Mesenchymal stem cell (in vitro differentiated cells and primary cell): ENCODE results near the gene MEGF11.

Experiments used
- DNase-seq: peaks from one replicate; pipeline ENCODE4 v3.0.0-alpha.2; 2013
- H2AFZ ChIP-seq: one replicate; pipeline ENCODE4 v1.6.1; 2013; ENCODE audit warnings: low read depth, mild to moderate bottlenecking, control low read depth, inconsistent platforms, low read length, moderate library complexity
- H2AK5ac ChIP-seq: 2 replicates; pipeline ENCODE4 v1.6.1; 2013; ENCODE audit warnings: low read length, moderate library complexity, mild to moderate bottlenecking, inconsistent platforms; ENCODE audit not compliant: severe bottlenecking
- H2BK120ac ChIP-seq: one replicate; pipeline ENCODE4 v1.6.1; 2013; ENCODE audit warnings: low read depth, mild to moderate bottlenecking, inconsistent platforms, low read length, moderate library complexity
- H2BK12ac ChIP-seq, 2 experiments: one replicate each; pipeline ENCODE4 v1.6.1; 2013; ENCODE audit warnings: inconsistent platforms in 2 of 2, low read length in 2 of 2, mild to moderate bottlenecking in 2 of 2, moderate library complexity in 2 of 2, control low read depth in 1 of 2
- H2BK15ac ChIP-seq: one replicate; pipeline ENCODE4 v1.6.1; 2013; ENCODE audit warnings: mild to moderate bottlenecking, low read depth, inconsistent platforms; ENCODE audit not compliant: poor library complexity, severe bottlenecking
- H2BK5ac ChIP-seq: 2 replicates; pipeline ENCODE4 v1.6.1; 2013; ENCODE audit warnings: low read depth, mild to moderate bottlenecking, low read length, control low read depth, inconsistent platforms; ENCODE audit not compliant: poor library complexity, severe bottlenecking
- H3K14ac ChIP-seq, 2 experiments: one replicate each; pipeline ENCODE4 v1.6.1; 2013; ENCODE audit warnings: inconsistent platforms in 2 of 2, low read length in 2 of 2, control low read depth in 1 of 2, mild to moderate bottlenecking in 1 of 2, moderate library complexity in 1 of 2
- H3K18ac ChIP-seq, 2 experiments: one replicate each; pipeline ENCODE4 v1.6.1; 2013; ENCODE audit warnings: inconsistent platforms in 2 of 2, low read length in 2 of 2, control low read depth in 1 of 2, low read depth in 1 of 2, mild to moderate bottlenecking in 1 of 2
- H3K23ac ChIP-seq, 2 experiments: one replicate each; pipeline ENCODE4 v1.6.1; 2013; ENCODE audit warnings: inconsistent platforms in 2 of 2, low read length in 2 of 2, mild to moderate bottlenecking in 2 of 2, moderate library complexity in 2 of 2, control low read depth in 1 of 2
- H3K27ac ChIP-seq: 2 replicates; pipeline ENCODE4 v1.5.1; 2013; ENCODE audit warnings: mild to moderate bottlenecking, moderate library complexity, low read length, control low read depth, inconsistent platforms; ENCODE audit not compliant: poor library complexity, severe bottlenecking
- H3K27me3 ChIP-seq, 2 experiments: 2 replicates each; pipeline versions ENCODE4 v1.6.1 to v1.7.0; 2013; ENCODE audit warnings: low read length in 2 of 2, mild to moderate bottlenecking in 2 of 2, moderate library complexity in 2 of 2, control low read depth in 1 of 2, inconsistent platforms in 1 of 2; ENCODE audit not compliant: control insufficient read depth in 1 of 2, insufficient read depth in 1 of 2
- H3K36me3 ChIP-seq, 2 experiments: 2 replicates each; pipeline versions ENCODE4 v1.6.1 to v1.7.0; 2013; ENCODE audit warnings: low read length in 2 of 2, control low read depth in 1 of 2, inconsistent platforms in 1 of 2, low read depth in 1 of 2, mild to moderate bottlenecking in 1 of 2; ENCODE audit not compliant: insufficient read depth in 2 of 2, control insufficient read depth in 1 of 2
- H3K4ac ChIP-seq, 2 experiments: one replicate each; pipeline ENCODE4 v1.6.1; 2013; ENCODE audit warnings: inconsistent platforms in 2 of 2, low read length in 2 of 2, mild to moderate bottlenecking in 2 of 2, moderate library complexity in 2 of 2, control low read depth in 1 of 2, low read depth in 1 of 2
- H3K4me1 ChIP-seq: 2 replicates; pipeline ENCODE4 v1.6.1; 2013; ENCODE audit warnings: low read depth, low read length, control low read depth; ENCODE audit not compliant: control insufficient read depth, insufficient read depth
- H3K4me2 ChIP-seq: 2 replicates; pipeline ENCODE4 v1.6.1; 2013; ENCODE audit warnings: low read length, mild to moderate bottlenecking, inconsistent platforms; ENCODE audit not compliant: poor library complexity, severe bottlenecking
- H3K4me3 ChIP-seq, 2 experiments: 2 replicates each; pipeline versions ENCODE4 v1.5.1 to v1.7.0; 2013; ENCODE audit warnings: low read length in 2 of 2, mild to moderate bottlenecking in 2 of 2, control low read depth in 1 of 2, low read depth in 1 of 2; ENCODE audit not compliant: insufficient read depth in 1 of 2
- H3K79me1 ChIP-seq: replicated peaks from 2 replicates; pipeline ENCODE4 v1.6.1; 2013; ENCODE audit warnings: mild to moderate bottlenecking, control low read depth, low read length, inconsistent platforms; ENCODE audit not compliant: poor library complexity, severe bottlenecking
- H3K9ac ChIP-seq: 2 replicates; pipeline ENCODE4 v1.7.0; 2013; ENCODE audit warnings: mild to moderate bottlenecking, low read length, moderate library complexity
- H3K9me3 ChIP-seq: 2 replicates; pipeline ENCODE4 v1.7.0; 2013; ENCODE audit warnings: mild to moderate bottlenecking, low read length; ENCODE audit not compliant: control insufficient read depth
- H4K8ac ChIP-seq: one replicate; pipeline ENCODE4 v1.6.1; 2013; ENCODE audit warnings: inconsistent platforms, mild to moderate bottlenecking, low read length, moderate library complexity
- H4K91ac ChIP-seq: one replicate; pipeline ENCODE4 v1.6.1; 2013; ENCODE audit warnings: mild to moderate bottlenecking, low read length, inconsistent platforms
- WGBS: methylation state at CpG from one replicate; pipeline ENCODE4 v1.1.7; 2013; ENCODE audit warnings: mixed read lengths; 5-methylcytosine and 5-hydroxymethylcytosine counted together

Gene MEGF11

GRCh38 chr15:66189291-66189690 is 64.3 kb downstream of the MEGF11 start:
- 94% methylated on average over 6 of the region's 6 CpGs for WGBS

GRCh38 chr15:66188464-66188863 is 65.1 kb downstream of the MEGF11 start:
- H3K23ac ChIP-seq: no peak overlapping the region
- no peak overlapping the region for H2BK5ac ChIP-seq
- H2AK5ac ChIP-seq: no peak overlapping the region
- H4K8ac ChIP-seq: no peak overlapping the region
- no peaks in the 10 kb centered on the region for H3K9me3 ChIP-seq
- no peak for DNase-seq
- 89% methylated on average over 4 of the region's 4 CpGs for WGBS
- H3K9ac ChIP-seq: no peak overlapping the region
- no peaks in the 10 kb centered on the region for H3K36me3 ChIP-seq
- H2BK12ac ChIP-seq: no peak overlapping the region
- no peak overlapping the region for H3K14ac ChIP-seq
- H3K27ac ChIP-seq: no peak overlapping the region
- no peak overlapping the region for H2BK15ac ChIP-seq
- no peak overlapping the region for H3K4ac ChIP-seq
- H3K4me1 ChIP-seq: peaks cover 1% of the 10 kb centered on the region
- H2BK120ac ChIP-seq: no peak overlapping the region
- no peak overlapping the region for H2AFZ ChIP-seq
- peaks cover 48 to 74% of the 10 kb centered on the region in 2 experiments for H3K27me3 ChIP-seq
- H3K4me3 ChIP-seq: no peak overlapping the region
- H3K4me2 ChIP-seq: no peak overlapping the region
- H3K18ac ChIP-seq: no peak overlapping the region
- H4K91ac ChIP-seq: no peak overlapping the region
- H3K79me1 ChIP-seq: no peaks in the 10 kb centered on the region

More at GRCh38 chr15:66189291-66189690, 64.3 kb downstream of the MEGF11 start:
- Histone ChIP-seq H2AK5ac (no peak overlapping the region), H3K18ac (no peak overlapping the region), H3K4me2 (no peak overlapping the region), H2BK5ac (no peak overlapping the region), H3K23ac (no peak overlapping the region), H3K79me1 (no peaks in the 10 kb centered on the region), H4K8ac (no peak overlapping the region), H3K4me3 (no peak overlapping the region), H3K14ac (no peak overlapping the region), H4K91ac (no peak overlapping the region), H2BK12ac (no peak overlapping the region), H3K4me1 (peaks cover 1% of the 10 kb centered on the region), H3K27me3 (peaks cover 42 to 66% of the 10 kb centered on the region in 2 experiments), H3K27ac (no peak overlapping the region), H3K4ac (no peak overlapping the region), H2BK15ac (no peak overlapping the region), H2BK120ac (no peak overlapping the region), H2AFZ (no peak overlapping the region), H3K36me3 (no peaks in the 10 kb centered on the region), H3K9me3 (no peaks in the 10 kb centered on the region), H3K9ac (no peak overlapping the region)
- no peak for DNase-seq

- Histone ChIP-seq H3K36me3 (no peaks in the 10 kb centered on the region), H4K8ac (no peak overlapping the region), H3K9ac (no peak overlapping the region), H3K4me3 (no peak overlapping the region), H2BK12ac (no peak overlapping the region), H3K4me2 (no peak overlapping the region), H2AK5ac (no peak overlapping the region), H2BK120ac (no peak overlapping the region), H2BK15ac (no peak overlapping the region), H3K4ac (no peak overlapping the region), H2AFZ (no peak overlapping the region), H4K91ac (no peak overlapping the region), H3K79me1 (no peaks in the 10 kb centered on the region), H3K27ac (no peak overlapping the region), H3K9me3 (no peaks in the 10 kb centered on the region), H3K4me1 (peaks cover 1% of the 10 kb centered on the region), H3K27me3 (peaks cover 54 to 86% of the 10 kb centered on the region in 2 experiments), H3K14ac (no peak overlapping the region), H2BK5ac (no peak overlapping the region), H3K18ac (no peak overlapping the region), H3K23ac (no peak overlapping the region)
- WGBS: 88% methylated on average over 5 of the region's 6 CpGs
- DNase-seq: no peak
These were observed 66.3 kb downstream of the MEGF11 start for GRCh38 chr15:66187271-66187670.

GRCh38 chr15:66186049-66186825 is 67.3 kb downstream of the MEGF11 start:
- H2AFZ ChIP-seq: no peak overlapping the region
- no peak overlapping the region for H4K91ac ChIP-seq
- no peaks in the 10 kb centered on the region for H3K36me3 ChIP-seq
- H3K27me3 ChIP-seq: peaks cover 64 to 94% of the 10 kb centered on the region in 2 experiments
- DNase-seq: no peak
- no peak overlapping the region for H2BK120ac ChIP-seq
- H4K8ac ChIP-seq: no peak overlapping the region
- no peak overlapping the region for H2AK5ac ChIP-seq
- no peak overlapping the region for H3K4me2 ChIP-seq
- H2BK5ac ChIP-seq: no peak overlapping the region
- H3K4me1 ChIP-seq: peaks cover 1% of the 10 kb centered on the region
- H3K79me1 ChIP-seq: no peaks in the 10 kb centered on the region
- 57% methylated on average over 7 of the region's 7 CpGs for WGBS
- no peak overlapping the region for H2BK15ac ChIP-seq
- H3K4me3 ChIP-seq: no peak overlapping the region
- H3K4ac ChIP-seq: no peak overlapping the region
- no peak overlapping the region for H3K14ac ChIP-seq
- H3K23ac ChIP-seq: no peak overlapping the region
- H2BK12ac ChIP-seq: no peak overlapping the region
- H3K9ac ChIP-seq: no peak overlapping the region
- H3K27ac ChIP-seq: no peak overlapping the region
- no peaks in the 10 kb centered on the region for H3K9me3 ChIP-seq
- no peak overlapping the region for H3K18ac ChIP-seq
